Subcutaneous adipose tissue (tissue), 4 donors: Measurements from ENCODE around the gene TRIM69. TPM values are rescaled to one million over a fixed set of nuclear protein-coding genes. Genes with fewer than 3 reads are reported as not detected.

ENCODE experiments used
- total RNA-seq, 4 donors: library from RNA; depleted of rRNA; stranded (reverse); fragments of >200 nt; gene quantifications; one replicate each; pipeline ENCODE4 v1.1.0, GENCODE V29; 2016
- TF ChIP-seq, protein P1 (sequence below): fragments of 450-650 bp; IDR thresholded peaks from one replicate; pipeline ENCODE4 v1.5.1; 2016; ENCODE audit warnings: low read depth, mild to moderate bottlenecking, control low read depth, antibody characterized with exemption, moderate library complexity

The TRIM69 gene
- total RNA-seq, 4 donors from 2014 or later = 14.2 to 17.3 (median 14.9) TPM

GRCh38 chr15:44706401-44706800 lies 29.9 kb upstream of the TRIM69 start:
- TF ChIP-seq, protein P1, sequence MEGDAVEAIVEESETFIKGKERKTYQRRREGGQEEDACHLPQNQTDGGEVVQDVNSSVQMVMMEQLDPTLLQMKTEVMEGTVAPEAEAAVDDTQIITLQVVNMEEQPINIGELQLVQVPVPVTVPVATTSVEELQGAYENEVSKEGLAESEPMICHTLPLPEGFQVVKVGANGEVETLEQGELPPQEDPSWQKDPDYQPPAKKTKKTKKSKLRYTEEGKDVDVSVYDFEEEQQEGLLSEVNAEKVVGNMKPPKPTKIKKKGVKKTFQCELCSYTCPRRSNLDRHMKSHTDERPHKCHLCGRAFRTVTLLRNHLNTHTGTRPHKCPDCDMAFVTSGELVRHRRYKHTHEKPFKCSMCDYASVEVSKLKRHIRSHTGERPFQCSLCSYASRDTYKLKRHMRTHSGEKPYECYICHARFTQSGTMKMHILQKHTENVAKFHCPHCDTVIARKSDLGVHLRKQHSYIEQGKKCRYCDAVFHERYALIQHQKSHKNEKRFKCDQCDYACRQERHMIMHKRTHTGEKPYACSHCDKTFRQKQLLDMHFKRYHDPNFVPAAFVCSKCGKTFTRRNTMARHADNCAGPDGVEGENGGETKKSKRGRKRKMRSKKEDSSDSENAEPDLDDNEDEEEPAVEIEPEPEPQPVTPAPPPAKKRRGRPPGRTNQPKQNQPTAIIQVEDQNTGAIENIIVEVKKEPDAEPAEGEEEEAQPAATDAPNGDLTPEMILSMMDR = no peak

DNA sequence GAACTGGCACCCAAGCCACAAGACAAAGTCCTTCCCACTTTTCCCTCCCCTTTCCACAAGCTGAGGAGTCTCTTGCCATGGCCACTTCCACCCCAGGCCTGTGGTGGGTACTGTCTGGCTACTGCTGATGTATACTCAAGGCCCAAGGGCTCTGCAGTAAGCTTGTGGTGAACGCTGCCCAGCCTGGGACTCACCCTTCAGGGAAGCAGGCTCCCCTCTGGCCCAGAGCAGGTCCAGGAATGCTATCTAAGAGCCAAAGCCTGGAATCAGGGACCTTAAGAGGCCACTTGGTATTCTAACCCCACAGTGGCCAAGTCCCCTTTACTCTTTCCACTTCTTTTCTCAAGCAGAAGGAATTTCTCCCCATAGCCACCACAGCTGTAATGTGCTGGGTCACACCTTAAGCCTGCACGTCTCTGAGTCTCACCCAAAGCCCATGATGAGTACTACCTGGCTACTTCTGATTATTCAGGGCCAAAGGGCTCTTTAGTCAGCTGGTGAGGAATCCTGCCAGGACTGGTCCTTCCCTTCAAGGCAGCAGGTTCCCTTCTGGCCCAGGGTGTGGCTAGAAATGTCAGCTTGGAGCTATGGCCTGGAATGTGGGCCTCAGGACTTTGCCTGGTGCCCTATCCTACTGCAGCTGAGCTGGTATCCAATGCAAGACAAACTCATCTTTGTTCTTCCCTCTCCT lies 29.2 kb upstream of the TRIM69 start:
- TF ChIP-seq, protein P1 = no peak

DNA sequence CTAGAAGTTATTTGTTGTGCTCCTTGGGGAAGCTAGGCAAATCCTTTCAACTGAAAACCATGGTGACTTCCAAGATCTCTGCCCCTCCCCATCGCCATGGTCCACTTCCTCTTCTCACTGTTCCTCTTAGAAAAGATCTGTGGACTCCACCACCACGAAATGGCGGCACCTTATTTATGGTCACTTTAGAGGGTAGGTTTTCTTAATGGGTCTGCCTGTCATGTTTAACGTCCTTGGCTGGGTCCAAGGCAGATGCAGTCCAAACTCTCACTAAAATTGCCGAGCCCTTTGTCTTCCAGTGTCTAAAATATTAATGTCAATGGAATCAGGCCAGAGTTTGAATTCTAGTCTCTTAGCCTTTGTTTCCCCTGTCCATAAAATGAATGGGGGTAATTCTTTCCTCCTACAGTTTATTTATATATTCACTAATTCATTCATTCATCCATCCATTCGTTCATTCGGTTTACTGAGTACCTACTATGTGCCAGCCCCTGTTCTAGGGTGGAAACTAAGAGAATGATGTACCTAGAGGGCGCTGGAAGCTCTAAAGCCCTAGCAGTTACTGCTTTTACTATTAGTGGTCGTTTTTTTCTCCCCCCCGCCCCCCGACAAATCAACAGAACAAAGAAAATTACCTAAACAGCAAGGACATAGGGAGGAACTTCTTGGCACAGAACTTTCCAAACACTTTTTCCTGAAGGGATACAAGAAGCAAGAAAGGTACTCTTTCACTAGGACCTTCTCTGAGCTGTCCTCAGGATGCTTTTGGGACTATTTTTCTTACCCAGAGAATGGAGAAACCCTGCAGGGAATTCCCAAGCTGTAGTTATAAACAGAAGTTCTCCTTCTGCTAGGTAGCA lies 25.9 kb upstream of the TRIM69 start:
- TF ChIP-seq, protein P1 = no peak

DNA sequence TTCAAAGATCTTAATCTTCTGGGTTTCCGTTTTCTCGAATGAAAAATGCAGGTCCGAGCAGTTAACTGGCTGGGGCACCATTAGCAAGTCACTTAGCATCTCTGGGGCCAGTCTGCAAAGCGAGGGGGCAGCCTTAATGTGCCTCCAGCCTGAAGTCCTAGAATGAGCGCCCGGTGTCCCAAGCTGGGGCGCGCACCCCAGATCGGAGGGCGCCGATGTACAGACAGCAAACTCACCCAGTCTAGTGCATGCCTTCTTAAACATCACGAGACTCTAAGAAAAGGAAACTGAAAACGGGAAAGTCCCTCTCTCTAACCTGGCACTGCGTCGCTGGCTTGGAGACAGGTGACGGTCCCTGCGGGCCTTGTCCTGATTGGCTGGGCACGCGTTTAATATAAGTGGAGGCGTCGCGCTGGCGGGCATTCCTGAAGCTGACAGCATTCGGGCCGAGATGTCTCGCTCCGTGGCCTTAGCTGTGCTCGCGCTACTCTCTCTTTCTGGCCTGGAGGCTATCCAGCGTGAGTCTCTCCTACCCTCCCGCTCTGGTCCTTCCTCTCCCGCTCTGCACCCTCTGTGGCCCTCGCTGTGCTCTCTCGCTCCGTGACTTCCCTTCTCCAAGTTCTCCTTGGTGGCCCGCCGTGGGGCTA lies 25.1 kb upstream of the TRIM69 start, which contains the start of the genes B2M and PATL2:
Gene B2M, plus strand, starts transcription at position 422 of the 647 bp plus-strand sequence. Its CDS starts 30 bp downstream, at position 452.
Gene PATL2, minus strand, starts transcription at position 228 of the 647 bp plus-strand sequence. CDS start 34,833 bp downstream, outside the sequence.
- TF ChIP-seq, protein P1 = no peak

DNA sequence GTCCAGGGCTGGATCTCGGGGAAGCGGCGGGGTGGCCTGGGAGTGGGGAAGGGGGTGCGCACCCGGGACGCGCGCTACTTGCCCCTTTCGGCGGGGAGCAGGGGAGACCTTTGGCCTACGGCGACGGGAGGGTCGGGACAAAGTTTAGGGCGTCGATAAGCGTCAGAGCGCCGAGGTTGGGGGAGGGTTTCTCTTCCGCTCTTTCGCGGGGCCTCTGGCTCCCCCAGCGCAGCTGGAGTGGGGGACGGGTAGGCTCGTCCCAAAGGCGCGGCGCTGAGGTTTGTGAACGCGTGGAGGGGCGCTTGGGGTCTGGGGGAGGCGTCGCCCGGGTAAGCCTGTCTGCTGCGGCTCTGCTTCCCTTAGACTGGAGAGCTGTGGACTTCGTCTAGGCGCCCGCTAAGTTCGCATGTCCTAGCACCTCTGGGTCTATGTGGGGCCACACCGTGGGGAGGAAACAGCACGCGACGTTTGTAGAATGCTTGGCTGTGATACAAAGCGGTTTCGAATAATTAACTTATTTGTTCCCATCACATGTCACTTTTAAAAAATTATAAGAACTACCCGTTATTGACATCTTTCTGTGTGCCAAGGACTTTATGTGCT lies 24.5 kb upstream of the TRIM69 start:
- TF ChIP-seq, protein P1 = no peak

GRCh38 chr15:44712346-44713005 lies 23.9 kb upstream of the TRIM69 start:
- TF ChIP-seq, protein P1 = no peak
